WTC11 (cell line): Measurements from ENCODE around the gene SMAD6.

Source experiments
- AR ChIP-seq: fragments of 250-450 bp; sonication (Bioruptor Pico); IDR thresholded peaks from 2 replicates; pipeline ENCODE4 v1.9.0; 2021; ENCODE audit warnings: mild to moderate bottlenecking
- CREB1 ChIP-seq: sonication (generic); formaldehyde crosslinking; IDR thresholded peaks from 2 replicates; pipeline ENCODE4 v1.8.0; 2023; ENCODE audit warnings: mild to moderate bottlenecking, missing genetic modification reagents
- CTCF ChIP-seq: fragments of 200-600 bp; IDR thresholded peaks from 2 replicates; pipeline ENCODE4 v1.8.0; 2022; ENCODE audit warnings: antibody characterized with exemption
- GRHL2 ChIP-seq: fragments of 250-450 bp; sonication (Bioruptor Pico); IDR thresholded peaks from 2 replicates; pipeline ENCODE4 v1.8.0; 2022; ENCODE audit warnings: mild to moderate bottlenecking, moderate library complexity; ENCODE audit not compliant: insufficient replicate concordance, severe bottlenecking
- IRF2 ChIP-seq: sonication (generic); formaldehyde crosslinking; IDR thresholded peaks from 2 replicates; pipeline ENCODE4 v1.8.0; 2022; ENCODE audit warnings: low read depth, missing genetic modification reagents, borderline replicate concordance
- JAZF1 ChIP-seq: fragments of 250-450 bp; sonication (Bioruptor Pico); IDR thresholded peaks from 2 replicates; pipeline ENCODE4 v1.9.0; 2021; ENCODE audit warnings: moderate library complexity, mild to moderate bottlenecking, inconsistent platforms
- MAX ChIP-seq: sonication (generic); formaldehyde crosslinking; IDR thresholded peaks from 2 replicates; pipeline ENCODE4 v1.8.0; 2022; ENCODE audit warnings: mild to moderate bottlenecking, missing genetic modification reagents
- MLX ChIP-seq: sonication (generic); formaldehyde crosslinking; IDR thresholded peaks from 2 replicates; pipeline ENCODE4 v1.8.1; 2023; ENCODE audit warnings: mild to moderate bottlenecking, missing genetic modification reagents, moderate library complexity
- NFE2L1 ChIP-seq: sonication (generic); formaldehyde crosslinking; IDR thresholded peaks from 2 replicates; pipeline ENCODE4 v1.8.1; 2023; ENCODE audit warnings: missing genetic modification reagents
- PRDM15 ChIP-seq: sonication (generic); formaldehyde crosslinking; IDR thresholded peaks from 2 replicates; pipeline ENCODE4 v1.8.0; 2022; ENCODE audit warnings: missing genetic modification reagents
- TEAD4 ChIP-seq: sonication (generic); formaldehyde crosslinking; IDR thresholded peaks from 2 replicates; pipeline ENCODE4 v1.8.0; 2022; ENCODE audit warnings: mild to moderate bottlenecking, missing genetic modification reagents
- ZNF416 ChIP-seq: fragments of 250-450 bp; sonication (Bioruptor Pico); IDR thresholded peaks from 2 replicates; pipeline ENCODE4 v1.9.0; 2021; ENCODE audit warnings: mild to moderate bottlenecking, inconsistent platforms
- ZNF532 ChIP-seq: fragments of 250-450 bp; sonication (Bioruptor Pico); IDR thresholded peaks from 2 replicates; pipeline ENCODE4 v1.9.0; 2021; ENCODE audit warnings: mild to moderate bottlenecking, borderline replicate concordance

GRCh38 chr15:66766282-66767230 is 64.5 kb downstream of the SMAD6 start:
- TF ChIP-seq TEAD4 (CRISPR knock-in tag): no peak
- TF ChIP-seq NFE2L1 (CRISPR knock-in tag): no peak
- TF ChIP-seq ZNF416 (CRISPR knock-in tag): no peak
- no peak for TF ChIP-seq MLX
- no peak for TF ChIP-seq AR (CRISPR knock-in tag)
- no peak for TF ChIP-seq IRF2 (CRISPR knock-in tag)
- no peak for TF ChIP-seq CTCF
- TF ChIP-seq GRHL2 (CRISPR knock-in tag): no peak
- TF ChIP-seq JAZF1 (CRISPR knock-in tag): no peak
- no peak for TF ChIP-seq CREB1 (CRISPR knock-in tag)
- TF ChIP-seq MAX: no peak
- no peak for TF ChIP-seq ZNF532 (CRISPR knock-in tag)
- TF ChIP-seq PRDM15: no peak
